ENCODE data around the gene CFAP61.

DNA sequence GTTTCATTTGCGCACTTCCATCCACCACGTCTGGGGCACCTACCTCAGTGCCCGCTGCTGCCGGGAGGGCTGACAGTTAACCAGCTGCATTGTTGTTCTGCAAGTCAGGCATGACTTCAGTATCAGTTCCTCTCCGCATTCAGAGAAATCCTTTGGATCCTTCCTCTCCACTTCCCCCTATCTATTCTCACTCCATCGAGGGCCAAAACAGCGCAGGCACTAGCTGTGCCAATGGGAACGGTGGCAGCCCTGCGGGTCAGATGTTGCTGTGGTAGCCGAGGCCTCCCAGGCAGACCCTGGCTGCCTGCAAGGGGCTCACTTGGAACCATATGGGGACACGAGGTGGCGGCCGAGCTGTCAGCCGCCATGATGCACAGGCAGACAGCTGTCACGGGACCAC, 251.4 kb downstream of the CFAP61 start:
- TF ChIP-seq, protein P1, sequence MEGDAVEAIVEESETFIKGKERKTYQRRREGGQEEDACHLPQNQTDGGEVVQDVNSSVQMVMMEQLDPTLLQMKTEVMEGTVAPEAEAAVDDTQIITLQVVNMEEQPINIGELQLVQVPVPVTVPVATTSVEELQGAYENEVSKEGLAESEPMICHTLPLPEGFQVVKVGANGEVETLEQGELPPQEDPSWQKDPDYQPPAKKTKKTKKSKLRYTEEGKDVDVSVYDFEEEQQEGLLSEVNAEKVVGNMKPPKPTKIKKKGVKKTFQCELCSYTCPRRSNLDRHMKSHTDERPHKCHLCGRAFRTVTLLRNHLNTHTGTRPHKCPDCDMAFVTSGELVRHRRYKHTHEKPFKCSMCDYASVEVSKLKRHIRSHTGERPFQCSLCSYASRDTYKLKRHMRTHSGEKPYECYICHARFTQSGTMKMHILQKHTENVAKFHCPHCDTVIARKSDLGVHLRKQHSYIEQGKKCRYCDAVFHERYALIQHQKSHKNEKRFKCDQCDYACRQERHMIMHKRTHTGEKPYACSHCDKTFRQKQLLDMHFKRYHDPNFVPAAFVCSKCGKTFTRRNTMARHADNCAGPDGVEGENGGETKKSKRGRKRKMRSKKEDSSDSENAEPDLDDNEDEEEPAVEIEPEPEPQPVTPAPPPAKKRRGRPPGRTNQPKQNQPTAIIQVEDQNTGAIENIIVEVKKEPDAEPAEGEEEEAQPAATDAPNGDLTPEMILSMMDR (IDR thresholded peaks at IDR 0.05) = no peak
- TF ChIP-seq, protein P2, sequence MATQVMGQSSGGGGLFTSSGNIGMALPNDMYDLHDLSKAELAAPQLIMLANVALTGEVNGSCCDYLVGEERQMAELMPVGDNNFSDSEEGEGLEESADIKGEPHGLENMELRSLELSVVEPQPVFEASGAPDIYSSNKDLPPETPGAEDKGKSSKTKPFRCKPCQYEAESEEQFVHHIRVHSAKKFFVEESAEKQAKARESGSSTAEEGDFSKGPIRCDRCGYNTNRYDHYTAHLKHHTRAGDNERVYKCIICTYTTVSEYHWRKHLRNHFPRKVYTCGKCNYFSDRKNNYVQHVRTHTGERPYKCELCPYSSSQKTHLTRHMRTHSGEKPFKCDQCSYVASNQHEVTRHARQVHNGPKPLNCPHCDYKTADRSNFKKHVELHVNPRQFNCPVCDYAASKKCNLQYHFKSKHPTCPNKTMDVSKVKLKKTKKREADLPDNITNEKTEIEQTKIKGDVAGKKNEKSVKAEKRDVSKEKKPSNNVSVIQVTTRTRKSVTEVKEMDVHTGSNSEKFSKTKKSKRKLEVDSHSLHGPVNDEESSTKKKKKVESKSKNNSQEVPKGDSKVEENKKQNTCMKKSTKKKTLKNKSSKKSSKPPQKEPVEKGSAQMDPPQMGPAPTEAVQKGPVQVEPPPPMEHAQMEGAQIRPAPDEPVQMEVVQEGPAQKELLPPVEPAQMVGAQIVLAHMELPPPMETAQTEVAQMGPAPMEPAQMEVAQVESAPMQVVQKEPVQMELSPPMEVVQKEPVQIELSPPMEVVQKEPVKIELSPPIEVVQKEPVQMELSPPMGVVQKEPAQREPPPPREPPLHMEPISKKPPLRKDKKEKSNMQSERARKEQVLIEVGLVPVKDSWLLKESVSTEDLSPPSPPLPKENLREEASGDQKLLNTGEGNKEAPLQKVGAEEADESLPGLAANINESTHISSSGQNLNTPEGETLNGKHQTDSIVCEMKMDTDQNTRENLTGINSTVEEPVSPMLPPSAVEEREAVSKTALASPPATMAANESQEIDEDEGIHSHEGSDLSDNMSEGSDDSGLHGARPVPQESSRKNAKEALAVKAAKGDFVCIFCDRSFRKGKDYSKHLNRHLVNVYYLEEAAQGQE (IDR thresholded peaks at IDR 0.05; ENCODE audit: insufficient read depth in 1 of 2, low read depth in 2 of 2, low read length in 1 of 2) = no peak
